Pulmonary artery endothelial cell (primary cell): ENCODE results near the gene P4HA2. TPM values are rescaled to one million over a fixed set of nuclear protein-coding genes. Genes with fewer than 3 reads are reported as not detected.
A peak's percentile ranks its signal among the peaks of the same experiment; 100 is the strongest.

ENCODE experiments used
- DNase-seq: peaks from one replicate; pipeline ENCODE4 v3.0.0-alpha.2; 2011; ENCODE audit warnings: low read depth, low spot score
- total RNA-seq: library from RNA; depleted of rRNA; stranded (reverse); fragments of >200 nt; gene quantifications from 2 replicates; pipeline ENCODE4 v1.2.3, GENCODE V29; 2014

P4HA2 gene
- total RNA-seq, 1 donor from 2014 or later = 68.0 TPM

GRCh38 chr5:132224716-132225115 is 2.9 kb downstream of the P4HA2 start:
- no peak for DNase-seq

GRCh38 chr5:132223861-132224260 is 3.8 kb downstream of the P4HA2 start:
- DNase-seq = no peak

GRCh38 chr5:132222649-132223038 is 5.0 kb downstream of the P4HA2 start:
- DNase-seq = no peak

GRCh38 chr5:132221781-132222648 is 5.6 kb downstream of the P4HA2 start:
- peak; percentile 10 for DNase-seq

GRCh38 chr5:132220491-132220890 is 7.2 kb downstream of the P4HA2 start:
- DNase-seq = no peak

GRCh38 chr5:132219981-132220380 is 7.7 kb downstream of the P4HA2 start:
- DNase-seq = no peak

- no peak for DNase-seq
These were observed 8.2 kb downstream of the P4HA2 start for GRCh38 chr5:132219289-132219970.

- no peak for DNase-seq
These were observed 9.3 kb downstream of the P4HA2 start for GRCh38 chr5:132218321-132218720.

GRCh38 chr5:132215329-132215728 is 12.3 kb downstream of the P4HA2 start:
- DNase-seq = peak; percentile 72

- no peak for DNase-seq
These were observed 13.2 kb downstream of the P4HA2 start for GRCh38 chr5:132214491-132214890.

GRCh38 chr5:132213666-132214065 is 14.0 kb downstream of the P4HA2 start:
- no peak for DNase-seq

GRCh38 chr5:132211787-132212186 is 15.9 kb downstream of the P4HA2 start:
- DNase-seq = no peak

GRCh38 chr5:132210944-132211343 is 16.7 kb downstream of the P4HA2 start:
- DNase-seq = no peak

- DNase-seq = no peak
These were observed 17.6 kb downstream of the P4HA2 start for GRCh38 chr5:132209901-132210545.

- no peak for DNase-seq
These were observed 18.5 kb downstream of the P4HA2 start for GRCh38 chr5:132209131-132209530.

GRCh38 chr5:132207778-132208177 is 19.9 kb downstream of the P4HA2 start:
- DNase-seq = no peak

- DNase-seq = no peak
These were observed 20.9 kb downstream of the P4HA2 start for GRCh38 chr5:132206782-132207181.

GRCh38 chr5:132205385-132206125 is 22.1 kb downstream of the P4HA2 start:
- DNase-seq = no peak

- DNase-seq = no peak
These were observed 23.1 kb downstream of the P4HA2 start for GRCh38 chr5:132204371-132205135.

GRCh38 chr5:132203916-132204315 is 23.7 kb downstream of the P4HA2 start:
- DNase-seq = no peak

GRCh38 chr5:132203464-132203818 is 24.2 kb downstream of the P4HA2 start:
- no peak for DNase-seq
